Retina (tissue), 1 donor: ENCODE data around the gene MPDZ.

Experiments used
- DNase-seq: peaks from one replicate; pipeline ENCODE4 v3.0.0-alpha.2; 2016

MPDZ gene

GRCh38 chr9:13078164-13078563 lies 201.3 kb downstream of the MPDZ start:
- no peak for DNase-seq

DNA sequence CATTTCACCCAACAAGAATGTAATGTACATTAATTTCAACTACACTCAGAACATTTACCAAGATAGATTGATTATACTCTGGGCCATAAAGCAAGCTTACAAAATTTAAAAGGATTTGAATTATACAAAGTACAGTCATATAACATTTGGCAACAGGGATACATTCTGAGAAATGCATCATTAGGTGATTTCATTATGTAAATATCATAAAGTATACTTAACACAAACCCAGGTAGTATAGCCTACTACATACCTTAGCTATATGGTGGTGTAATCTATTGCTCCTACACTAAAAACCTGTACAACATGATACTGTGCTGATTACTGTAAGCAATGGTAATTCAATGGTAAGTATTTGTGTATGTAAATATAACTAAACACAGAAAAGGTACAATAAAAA lies 202.9 kb downstream of the MPDZ start:
- no peak for DNase-seq

DNA sequence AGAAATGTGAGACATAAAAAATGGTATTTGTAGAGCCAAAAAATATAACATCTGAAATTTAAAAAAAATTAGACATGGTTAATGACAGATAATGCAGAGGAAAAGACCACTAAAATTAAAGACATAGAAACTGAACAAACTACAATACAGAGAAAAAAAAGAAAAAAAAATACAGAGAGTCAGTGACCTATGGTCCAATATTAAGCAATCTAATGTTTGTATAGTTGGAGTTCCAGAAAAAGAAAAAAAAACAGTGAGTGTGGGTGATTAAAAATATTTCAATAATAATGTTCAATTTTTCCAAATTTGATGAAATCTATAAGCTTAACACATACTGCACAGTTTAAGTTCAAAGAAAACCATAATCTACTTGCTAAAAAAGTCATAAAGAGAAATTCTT lies 207.6 kb downstream of the MPDZ start:
- DNase-seq = no peak

- no peak for DNase-seq
Measured at GRCh38 chr9:13070612-13071595, 208.6 kb downstream of the MPDZ start.

DNA sequence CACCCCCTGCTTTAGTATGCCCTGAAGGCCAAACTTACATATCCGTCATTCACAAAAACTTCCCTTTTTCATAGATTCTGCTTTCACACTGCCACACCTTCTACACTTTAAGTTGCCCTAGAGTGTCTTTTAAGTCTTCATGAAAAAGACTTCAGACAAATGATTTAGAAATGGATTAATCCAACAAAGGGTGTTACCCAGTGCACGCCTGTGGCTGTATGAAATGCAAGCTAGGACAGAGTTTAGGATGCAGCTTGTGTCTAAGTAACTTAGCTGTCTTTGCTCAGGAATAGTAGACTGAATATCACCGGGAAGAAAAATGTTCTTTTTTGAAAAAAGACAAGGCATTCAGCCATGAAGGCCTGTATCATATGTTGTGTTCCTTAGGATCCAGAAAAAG lies 210.0 kb downstream of the MPDZ start:
- DNase-seq = no peak

- DNase-seq = no peak
Measured at GRCh38 chr9:13064676-13065075, 214.8 kb downstream of the MPDZ start.

GRCh38 chr9:13063880-13064459 lies 215.5 kb downstream of the MPDZ start:
- no peak for DNase-seq

GRCh38 chr9:13061390-13061789 lies 218.1 kb downstream of the MPDZ start:
- DNase-seq = no peak
